Measurements from ENCODE around the gene CLIC2. TPM values are rescaled to one million over a fixed set of nuclear protein-coding genes. Genes with fewer than 3 reads are reported as not detected.
"Not testable (repeated sequence)": the region's sequence is repeated elsewhere in the genome, so short reads cannot be mapped to it uniquely, and the experiment has no call there.

Gene CLIC2
- total RNA-seq (2021), result 0.50 and 0.98 TPM in 2 replicates
- long read RNA-seq, partial matches to known transcripts, result 0 of 1 reads
- long read RNA-seq, other reads (novel, unspliced or antisense), result 1 of 1 reads

GRCh38 chrX:155334486-155335336 lies at the start of gene CLIC2:
CLIC2 (minus strand) TSS chrX:155334614; CDS start chrX:155334427, 187 bp downstream.
- no peaks in the 10 kb centered on the region for H3K36me3 Mint-ChIP-seq (ENCODE audit: insufficient read depth in 1 of 3, low read depth in 3 of 3)
- Histone ChIP-seq H3K23me2 (ENCODE audit: insufficient read length, low read depth, low read length, poor library complexity, severe bottlenecking) (no peaks in the 10 kb centered on the region), H3K79me2 (ENCODE audit: insufficient read depth, low read length) (no peaks in the 10 kb centered on the region), H2BK12ac (ENCODE audit: insufficient read length, low read depth, low read length) (no peak within 1 kb of the TSS), H4K91ac (ENCODE audit: insufficient read length, low read depth, low read length) (no peak within 1 kb of the TSS), H3K9ac (ENCODE audit: extremely low read depth, insufficient read length, low read length) (no peak within 1 kb of the TSS), H2BK15ac (ENCODE audit: low read depth, low read length) (no peak within 1 kb of the TSS), H2AFZ (ENCODE audit: low read length) (no peak within 1 kb of the TSS), H3K18ac (ENCODE audit: insufficient read length, low read depth, low read length) (no peak within 1 kb of the TSS), H3K4ac (ENCODE audit: low read depth, low read length) (no peak within 1 kb of the TSS), H3K27me3 (ENCODE audit: insufficient read depth, low read length) (no peaks in the 10 kb centered on the region), H3K79me1 (ENCODE audit: insufficient read depth, low read depth, low read length, poor library complexity, severe bottlenecking) (no peaks in the 10 kb centered on the region), H4K20me1 (ENCODE audit: control insufficient read depth, insufficient read depth, insufficient read length) (no peaks in the 10 kb centered on the region), H3K9me3 (ENCODE audit: control insufficient read depth, low read depth, low read length) (no peaks in the 10 kb centered on the region), H3K4me1 (ENCODE audit: insufficient read depth, low read length) (no peaks in the 10 kb centered on the region), H4K5ac (ENCODE audit: insufficient read length, low read depth, low read length) (no peak within 1 kb of the TSS), H2BK20ac (ENCODE audit: low read depth, low read length, poor library complexity, severe bottlenecking) (no peak within 1 kb of the TSS), H4K8ac (replicated peaks; ENCODE audit: insufficient read length, low read depth, low read length) (no peak within 1 kb of the TSS), H3T11ph (ENCODE audit: low read length) (no peak within 1 kb of the TSS), H3K27ac (ENCODE audit: insufficient read length, low read depth, low read length) (no peak within 1 kb of the TSS), H3K4me2 (ENCODE audit: insufficient read depth, insufficient read length, low read length) (no peak within 1 kb of the TSS), H2BK5ac (ENCODE audit: insufficient read length, low read length) (no peak within 1 kb of the TSS), H3K23ac (ENCODE audit: insufficient read length, low read depth, low read length) (no peak within 1 kb of the TSS), H2BK120ac (ENCODE audit: low read depth, low read length, poor library complexity, severe bottlenecking) (no peak within 1 kb of the TSS), H2AK5ac (ENCODE audit: insufficient read length, low read length) (no peak within 1 kb of the TSS), H3K56ac (ENCODE audit: insufficient read length, low read depth, low read length) (no peak within 1 kb of the TSS), H3K14ac (ENCODE audit: insufficient read depth, low read length) (no peak within 1 kb of the TSS)
- H3K4me3 Mint-ChIP-seq, result no peak within 1 kb of the TSS
- peaks cover 2% of the 10 kb centered on the region for H3K27me3 Mint-ChIP-seq (ENCODE audit: low read depth)
- WGBS (ENCODE audit: extremely low coverage, insufficient read length, low lambda C conversion rate), result no CpG with 5 or more reads among the region's 5 CpGs
- no peak for DNase-seq
- no peak within 1 kb of the TSS for H3K27ac Mint-ChIP-seq
- no peak for TF ChIP-seq CTCF (conservative IDR thresholded peaks at IDR 0.05)
- no peaks in the 10 kb centered on the region for H3K4me1 Mint-ChIP-seq
- peaks cover 27 to 30% of the 10 kb centered on the region in 2 experiments for H3K9me3 Mint-ChIP-seq

- H3K4me1 Mint-ChIP-seq; H4K20me1 ChIP-seq (ENCODE audit: control insufficient read depth, insufficient read depth, insufficient read length); H3K56ac ChIP-seq (ENCODE audit: insufficient read length, low read depth, low read length); H3K4ac ChIP-seq (ENCODE audit: low read depth, low read length); H3K4me2 ChIP-seq (ENCODE audit: insufficient read depth, insufficient read length, low read length); H2BK5ac ChIP-seq (ENCODE audit: insufficient read length, low read length); H3K79me1 ChIP-seq (ENCODE audit: insufficient read depth, low read depth, low read length, poor library complexity, severe bottlenecking); H2AFZ ChIP-seq (ENCODE audit: low read length); H3K9ac ChIP-seq (ENCODE audit: extremely low read depth, insufficient read length, low read length); H3K9me3 ChIP-seq (ENCODE audit: control insufficient read depth, low read depth, low read length); H4K91ac ChIP-seq (ENCODE audit: insufficient read length, low read depth, low read length); DNase-seq; H2AK5ac ChIP-seq (ENCODE audit: insufficient read length, low read length); H3K23me2 ChIP-seq (ENCODE audit: insufficient read length, low read depth, low read length, poor library complexity, severe bottlenecking); H3K27me3 Mint-ChIP-seq (ENCODE audit: low read depth); H3K27ac ChIP-seq (ENCODE audit: insufficient read length, low read depth, low read length); H3K4me3 Mint-ChIP-seq; H3K4me1 ChIP-seq (ENCODE audit: insufficient read depth, low read length); H3K27me3 ChIP-seq (ENCODE audit: insufficient read depth, low read length); H4K5ac ChIP-seq (ENCODE audit: insufficient read length, low read depth, low read length); H2BK12ac ChIP-seq (ENCODE audit: insufficient read length, low read depth, low read length); H3K23ac ChIP-seq (ENCODE audit: insufficient read length, low read depth, low read length); H3K14ac ChIP-seq (ENCODE audit: insufficient read depth, low read length); H4K8ac ChIP-seq (replicated peaks; ENCODE audit: insufficient read length, low read depth, low read length); H3T11ph ChIP-seq (ENCODE audit: low read length); H3K27ac Mint-ChIP-seq; H2BK20ac ChIP-seq (ENCODE audit: low read depth, low read length, poor library complexity, severe bottlenecking); H3K18ac ChIP-seq (ENCODE audit: insufficient read length, low read depth, low read length); H3K36me3 Mint-ChIP-seq (ENCODE audit: insufficient read depth in 1 of 3, low read depth in 3 of 3); H2BK15ac ChIP-seq (ENCODE audit: low read depth, low read length); H3K79me2 ChIP-seq (ENCODE audit: insufficient read depth, low read length); H2BK120ac ChIP-seq (ENCODE audit: low read depth, low read length, poor library complexity, severe bottlenecking): not testable (repeated sequence)
- no CpG with 5 or more reads among the region's 64 CpGs for WGBS (ENCODE audit: extremely low coverage, insufficient read length, low lambda C conversion rate)
- H3K9me3 Mint-ChIP-seq, result peaks cover 11% of the 10 kb centered on the region in 2 experiments
These were observed 48.1 kb upstream of the CLIC2 start for GRCh38 chrX:155382529-155382967.

Measured in H9 (cell line).